ENCODE data around the gene GANAB. TPM values are rescaled to one million over a fixed set of nuclear protein-coding genes. Genes with fewer than 3 reads are reported as not detected.

GANAB gene
- total RNA-seq, 1 donor from 2014 or later = 323 TPM

DNA sequence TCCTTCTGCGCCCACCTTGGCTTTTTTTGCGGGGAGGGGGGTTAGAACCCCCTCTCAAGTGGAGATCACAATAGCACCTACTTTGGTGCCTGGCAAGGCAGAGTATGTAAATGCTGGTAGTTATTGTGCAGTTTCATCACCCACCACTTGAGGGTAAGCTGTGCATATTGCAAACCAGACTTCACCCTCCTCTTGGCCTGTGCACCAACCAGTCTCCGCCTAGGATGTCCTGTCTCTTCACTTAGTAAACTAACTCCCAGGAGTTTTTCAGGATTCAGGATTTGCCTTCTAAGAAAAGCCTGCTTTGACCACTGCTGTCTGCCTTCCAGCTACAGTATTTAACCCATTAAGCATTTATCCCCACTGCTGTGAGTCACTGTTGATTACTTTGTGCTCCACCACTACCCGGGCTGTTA, 34.4 kb upstream of the GANAB start:
- peaks cover 18% of the 10 kb centered on the region for H3K4me1 ChIP-seq (ENCODE audit: insufficient read depth, low read length)
- H3K9me3 ChIP-seq (ENCODE audit: insufficient read depth, low read depth, low read length) = no peaks in the 10 kb centered on the region
- peak overlapping the region; percentile 75 for H3K27ac Mint-ChIP-seq (ENCODE audit: unreplicated experiment)
- peaks cover 4% of the 10 kb centered on the region for H4K20me1 ChIP-seq (ENCODE audit: insufficient read depth, low read length)
- H3K9ac ChIP-seq (ENCODE audit: low read length) = no peak overlapping the region
- DNase-seq (ENCODE audit: low read depth) (peak; percentile 70), FAIRE-seq (no peak)
- peaks cover 15% of the 10 kb centered on the region for H3K4me1 Mint-ChIP-seq (ENCODE audit: low read depth, unreplicated experiment)
- no peak overlapping the region for H3K4me2 ChIP-seq (ENCODE audit: low read length)
- TF ChIP-seq EZH2 (IDR thresholded peaks at IDR 0.05; ENCODE audit: insufficient read depth, low read length) = no peak
- TF ChIP-seq, protein P1, sequence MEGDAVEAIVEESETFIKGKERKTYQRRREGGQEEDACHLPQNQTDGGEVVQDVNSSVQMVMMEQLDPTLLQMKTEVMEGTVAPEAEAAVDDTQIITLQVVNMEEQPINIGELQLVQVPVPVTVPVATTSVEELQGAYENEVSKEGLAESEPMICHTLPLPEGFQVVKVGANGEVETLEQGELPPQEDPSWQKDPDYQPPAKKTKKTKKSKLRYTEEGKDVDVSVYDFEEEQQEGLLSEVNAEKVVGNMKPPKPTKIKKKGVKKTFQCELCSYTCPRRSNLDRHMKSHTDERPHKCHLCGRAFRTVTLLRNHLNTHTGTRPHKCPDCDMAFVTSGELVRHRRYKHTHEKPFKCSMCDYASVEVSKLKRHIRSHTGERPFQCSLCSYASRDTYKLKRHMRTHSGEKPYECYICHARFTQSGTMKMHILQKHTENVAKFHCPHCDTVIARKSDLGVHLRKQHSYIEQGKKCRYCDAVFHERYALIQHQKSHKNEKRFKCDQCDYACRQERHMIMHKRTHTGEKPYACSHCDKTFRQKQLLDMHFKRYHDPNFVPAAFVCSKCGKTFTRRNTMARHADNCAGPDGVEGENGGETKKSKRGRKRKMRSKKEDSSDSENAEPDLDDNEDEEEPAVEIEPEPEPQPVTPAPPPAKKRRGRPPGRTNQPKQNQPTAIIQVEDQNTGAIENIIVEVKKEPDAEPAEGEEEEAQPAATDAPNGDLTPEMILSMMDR (IDR thresholded peaks at IDR 0.05; ENCODE audit: insufficient read depth, low read depth, low read length) = peak; percentile 50
- no peak overlapping the region for H3K27ac ChIP-seq (ENCODE audit: low read depth, low read length)
- H2AFZ ChIP-seq (ENCODE audit: low read depth, low read length) = peak overlapping the region; percentile 70
- peaks cover 8% of the 10 kb centered on the region for H3K36me3 ChIP-seq (ENCODE audit: insufficient read depth, low read length)
- H3K27me3 Mint-ChIP-seq (ENCODE audit: low read depth, unreplicated experiment) = no peaks in the 10 kb centered on the region
- H3K36me3 Mint-ChIP-seq (ENCODE audit: low read depth, unreplicated experiment) = peaks cover 5% of the 10 kb centered on the region
- H3K79me2 ChIP-seq (ENCODE audit: insufficient read depth, low read length) = peaks cover 26% of the 10 kb centered on the region
- no peaks in the 10 kb centered on the region for H3K9me3 Mint-ChIP-seq (ENCODE audit: unreplicated experiment)
- H3K27me3 ChIP-seq (ENCODE audit: insufficient read depth, low read length) = no peaks in the 10 kb centered on the region
- no peak overlapping the region for H3K4me3 ChIP-seq (ENCODE audit: insufficient read depth, low read depth, low read length)
- peak overlapping the region; percentile 52 for H3K4me3 Mint-ChIP-seq (ENCODE audit: unreplicated experiment)

DNA sequence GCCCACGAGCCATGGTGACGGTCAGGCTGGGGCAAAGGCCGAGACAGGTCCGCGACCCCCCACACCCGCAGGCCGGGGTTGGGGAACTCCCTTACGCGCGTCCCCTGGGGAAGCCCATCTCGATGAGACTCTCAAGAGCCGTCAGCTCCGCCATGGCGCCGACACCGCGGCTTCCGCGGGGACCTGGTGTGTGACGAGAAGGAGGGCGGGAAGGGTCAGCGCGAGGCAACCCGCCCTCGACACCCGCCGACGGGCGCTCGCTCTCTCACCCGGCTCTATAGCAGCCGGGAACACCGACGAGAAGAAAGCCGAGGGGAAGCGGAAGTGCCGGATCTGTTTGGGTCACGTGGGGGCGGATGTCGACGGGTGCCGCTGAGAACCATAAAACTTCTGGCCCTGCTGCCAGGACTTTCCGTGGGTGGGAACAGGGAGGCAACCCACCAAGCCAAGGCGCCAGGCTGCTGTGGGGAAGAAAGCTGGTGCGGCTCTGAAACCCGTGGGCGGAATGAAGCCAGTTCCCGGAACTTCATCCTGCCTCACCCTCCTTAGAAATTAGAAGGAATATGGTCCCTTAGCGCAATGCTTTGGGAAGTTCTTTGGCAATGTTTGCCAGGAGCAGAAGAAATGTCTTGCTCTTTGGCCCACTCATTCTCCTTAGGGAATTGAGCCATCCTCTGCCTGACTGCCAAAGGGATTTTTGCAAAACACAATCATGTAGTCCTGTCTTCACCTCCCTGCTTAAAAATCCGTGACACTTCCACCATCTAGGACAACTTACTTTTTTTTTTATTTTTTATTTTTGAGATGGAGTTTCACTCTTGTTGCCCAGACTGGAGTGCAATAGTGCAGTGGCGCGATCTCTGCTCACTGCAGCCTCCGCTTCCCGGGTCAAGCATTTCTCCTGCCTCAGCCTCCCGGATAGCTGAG, 32.6 kb upstream of the GANAB start, which contains the start of gene UBXN1:
Gene UBXN1, minus strand, starts transcription at position 304 of the 927 bp plus-strand sequence. Its CDS starts 150 bp downstream, at position 154.
- Histone ChIP-seq H2AFZ (ENCODE audit: low read depth, low read length) (peak within 1 kb of the TSS; percentile 93), H3K9ac (ENCODE audit: low read length) (peak within 1 kb of the TSS; percentile 97), H3K27me3 (ENCODE audit: insufficient read depth, low read length) (no peaks in the 10 kb centered on the region), H4K20me1 (ENCODE audit: insufficient read depth, low read length) (peaks cover 4% of the 10 kb centered on the region), H3K27ac (ENCODE audit: low read depth, low read length) (peak within 1 kb of the TSS; percentile 77), H3K4me1 (ENCODE audit: insufficient read depth, low read length) (peaks cover 18% of the 10 kb centered on the region), H3K9me3 (ENCODE audit: insufficient read depth, low read depth, low read length) (no peaks in the 10 kb centered on the region), H3K36me3 (ENCODE audit: insufficient read depth, low read length) (peaks cover 11% of the 10 kb centered on the region), H3K4me3 (ENCODE audit: insufficient read depth, low read depth, low read length) (peak within 1 kb of the TSS; percentile 91), H3K79me2 (ENCODE audit: insufficient read depth, low read length) (peaks cover 33% of the 10 kb centered on the region), H3K4me2 (ENCODE audit: low read length) (peak within 1 kb of the TSS; percentile 88)
- FAIRE-seq (no peak), DNase-seq (ENCODE audit: low read depth) (peak; percentile 81)
- peaks cover 5% of the 10 kb centered on the region for H3K36me3 Mint-ChIP-seq (ENCODE audit: low read depth, unreplicated experiment)
- peaks cover 15% of the 10 kb centered on the region for H3K4me1 Mint-ChIP-seq (ENCODE audit: low read depth, unreplicated experiment)
- peak within 1 kb of the TSS; percentile 88 for H3K4me3 Mint-ChIP-seq (ENCODE audit: unreplicated experiment)
- no peaks in the 10 kb centered on the region for H3K9me3 Mint-ChIP-seq (ENCODE audit: unreplicated experiment)
- peak within 1 kb of the TSS; percentile 88 for H3K27ac Mint-ChIP-seq (ENCODE audit: unreplicated experiment)
- H3K27me3 Mint-ChIP-seq (ENCODE audit: low read depth, unreplicated experiment) = no peaks in the 10 kb centered on the region
- no peak for TF ChIP-seq EZH2 (IDR thresholded peaks at IDR 0.05; ENCODE audit: insufficient read depth, low read length)
- TF ChIP-seq, protein P1 (IDR thresholded peaks at IDR 0.05; ENCODE audit: insufficient read depth, low read depth, low read length) = no peak
